Stimulated activated CD8-positive, alpha-beta memory T cell treated with anti-CD3 and anti-CD28 coated beads, Interleukin-15, amount 100 ng/mL, for 24 hours (primary cell): ENCODE data around the gene CXCL12.

Experiments used
- DNase-seq: peaks from one replicate; pipeline ENCODE4 v3.0.0-alpha.2; 2020; ENCODE audit warnings: low read depth

CXCL12 gene

DNA sequence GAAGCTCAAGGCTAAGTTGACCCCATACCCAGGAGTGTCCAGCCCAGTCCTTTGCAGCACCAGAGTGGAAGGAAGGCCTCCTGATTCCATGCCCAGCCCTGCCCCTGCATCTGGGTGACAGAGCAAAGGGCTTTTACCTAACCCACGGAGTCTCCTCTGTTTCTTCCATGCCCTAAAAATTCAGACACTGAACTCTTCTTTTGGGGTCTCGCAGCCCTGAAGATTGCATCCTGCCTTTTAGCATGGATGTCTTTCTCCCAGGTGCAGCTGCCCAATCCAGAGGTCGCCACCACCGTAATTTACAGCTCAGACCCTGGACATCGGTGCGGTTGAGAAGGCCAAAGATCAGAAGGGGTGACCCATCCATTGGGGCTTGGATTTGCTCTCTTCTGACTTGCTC is 50.8 kb downstream of the CXCL12 start:
- DNase-seq: no peak

- no peak for DNase-seq
Measured at GRCh38 chr10:44333511-44333910, 51.4 kb downstream of the CXCL12 start.

GRCh38 chr10:44332465-44332864 is 52.4 kb downstream of the CXCL12 start:
- no peak for DNase-seq

DNA sequence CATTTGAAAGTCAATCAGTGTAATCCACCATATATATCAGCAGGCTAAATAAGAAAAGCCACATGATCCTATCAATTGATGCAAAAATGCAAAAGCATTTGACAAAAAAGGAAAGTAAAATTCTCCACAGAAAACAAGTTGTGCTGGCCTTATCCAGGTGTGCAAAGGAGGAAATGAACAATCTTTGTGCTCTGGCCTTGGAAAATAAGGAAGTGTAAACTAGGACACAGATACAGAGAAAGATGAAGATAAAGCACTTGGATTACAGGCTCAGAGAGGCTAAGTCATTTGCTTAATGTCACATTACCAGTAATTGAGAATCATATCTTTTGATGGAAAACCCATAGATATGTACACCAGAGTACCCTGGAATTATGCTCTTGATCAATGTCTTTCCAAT is 54.5 kb downstream of the CXCL12 start:
- DNase-seq: no peak

- DNase-seq: no peak
Measured at GRCh38 chr10:44327461-44327860, 57.4 kb downstream of the CXCL12 start.
